Heart left ventricle (tissue), 16 donors: ENCODE results near the gene DTNA. TPM values are rescaled to one million over a fixed set of nuclear protein-coding genes. Genes with fewer than 3 reads are reported as not detected.

Experiments
- ATAC-seq, 4 donors: fragments of 200-7000 bp; cut with Tn5 transposase; one replicate each; pipeline ENCODE4 v1.9.1; 2020 to 2022; ENCODE audit warnings: moderate library complexity in 4 of 4, mild to moderate bottlenecking in 3 of 4, moderate number of reproducible peaks in 1 of 4
- DNase-seq, 5 donors: peaks; one replicate each; pipeline ENCODE4 v3.0.0-alpha.2; 2020
- H3K27ac ChIP-seq, 12 donors: fragments of 200-600 bp; sonication (generic) in 4 of 12; one replicate each; pipeline versions ENCODE4 v1.5.0 to v1.8.0; 2016 to 2022; ENCODE audit warnings: mild to moderate bottlenecking in 2 of 12
- H3K27me3 ChIP-seq, 9 donors: fragments of 200-600 bp; sonication (generic) in 2 of 9; one replicate each; pipeline versions ENCODE4 v1.5.1 to v1.8.0; 2016 to 2022; ENCODE audit warnings: mild to moderate bottlenecking in 3 of 9
- H3K36me3 ChIP-seq, 9 donors: fragments of 200-600 bp; sonication (generic) in 2 of 9; one replicate each; pipeline versions ENCODE4 v1.5.0 to v1.8.0; 2018 to 2022; ENCODE audit warnings: mild to moderate bottlenecking in 2 of 9
- H3K4me1 ChIP-seq, 12 donors: fragments of 200-600 bp; sonication (generic) in 4 of 12; one replicate each; pipeline versions ENCODE4 v1.5.0 to v1.8.0; 2016 to 2022; ENCODE audit warnings: mild to moderate bottlenecking in 3 of 12
- H3K4me3 ChIP-seq, 12 donors: fragments of 200-600 bp; sonication (generic) in 4 of 12; one replicate each; pipeline versions ENCODE4 v1.5.0 to v1.8.0; 2017 to 2022; ENCODE audit warnings: mild to moderate bottlenecking in 9 of 12, moderate library complexity in 4 of 12
- H3K9me3 ChIP-seq, 12 donors: fragments of 200-600 bp; sonication (generic) in 4 of 12; one replicate each; pipeline versions ENCODE4 v1.5.0 to v1.8.0; 2016 to 2022; ENCODE audit warnings: mild to moderate bottlenecking in 1 of 12
- POLR2A ChIP-seq, 2 donors: fragments of 450-650 bp; IDR thresholded peaks; one replicate each; pipeline ENCODE4 v1.6.1; 2017; ENCODE audit warnings: antibody characterized with exemption in 2 of 2, mild to moderate bottlenecking in 2 of 2, moderate library complexity in 2 of 2
- WGBS, 4 donors: extraction: QIAGEN DNeasy Blood & Tissue Kit in 2 of 4; methylation state at CpG; one replicate each; pipeline versions ENCODE4 v1.1.5 to v1.1.7; 2013 to 2018; 5-methylcytosine and 5-hydroxymethylcytosine counted together
- intact Hi-C, 10 donors: fragments of 100-400 bp; cut with DNase I; formaldehyde crosslinking; loops; one replicate each; pipeline versions ENCODE4 v1.11.1 to v1.14.2; 2022
- polyA plus RNA-seq, 2 donors: library from polyadenylated mRNA; stranded (reverse); fragments of 200-250 nt; gene quantifications; one replicate each; pipeline ENCODE4 v1.2.3, GENCODE V29; 2013
- total RNA-seq, 9 donors: library from RNA; depleted of rRNA in 2 of 9; stranded (reverse); fragments of >200 nt in 2 of 9; fragmentation: NEBNext Ultra II Directional in 3 of 9; extraction: Animal tissue kit (Norgen Biotek cat#: 25700) in 3 of 9; gene quantifications; one replicate each; pipeline versions ENCODE4 v1.1.0 to v1.2.4, GENCODE V29; 2016 to 2023
- TF ChIP-seq, protein P1 (sequence below), 12 donors: fragments of 200-600 bp; sonication (generic) in 4 of 12; IDR thresholded peaks; one replicate each; pipeline versions ENCODE4 v1.5.0 to v1.8.0; 2018 to 2022; ENCODE audit warnings: antibody characterized with exemption in 12 of 12, mild to moderate bottlenecking in 5 of 12
- donor health status: ischemic (EF 13 %, LVEDD 7.1; RV severe dilation, severe dysfunction).
- donor health status: healthy with polysubstance abuse.
- donor health status: DM: no; HTN: yes; CAD: no.
- donor health status: DM: no; HTN: no; CAD: no.
- donor health status: ischemic (EF 25% LVEDD 6.9; RV normal size, moderate dysfunction).
- donor health status: ischemic (EF 25% LVEDD 5.7; RV mildly dilated, moderate dysfunction).
- donor health status: healthy.
- donor health status: DM: yes; HTN: yes; CAD: no.
- donor health status: ischemic (EF 35%, LVEDD 5.7; RV mildly dilated, moderate dysfunction).
- donor health status: nonischemic (EF 11% LVEDD 7.7; RV severe dilation, severe dysfunction).
- donor health status: DM: yes; HTN: yes; CAD: no.
- donor health status: PGD.
- donor health status: ischemic (EF 29% LVEDD 5.4; RV normal size, mild dysfunction).
- donor health status: nonischemic (EF 23%, LVEDD 6.1; RV moderate dilation, normal function).

The DTNA gene
- total and polyA plus RNA-seq, 11 donors = 92.6 to 220 (median 181) TPM

DNA sequence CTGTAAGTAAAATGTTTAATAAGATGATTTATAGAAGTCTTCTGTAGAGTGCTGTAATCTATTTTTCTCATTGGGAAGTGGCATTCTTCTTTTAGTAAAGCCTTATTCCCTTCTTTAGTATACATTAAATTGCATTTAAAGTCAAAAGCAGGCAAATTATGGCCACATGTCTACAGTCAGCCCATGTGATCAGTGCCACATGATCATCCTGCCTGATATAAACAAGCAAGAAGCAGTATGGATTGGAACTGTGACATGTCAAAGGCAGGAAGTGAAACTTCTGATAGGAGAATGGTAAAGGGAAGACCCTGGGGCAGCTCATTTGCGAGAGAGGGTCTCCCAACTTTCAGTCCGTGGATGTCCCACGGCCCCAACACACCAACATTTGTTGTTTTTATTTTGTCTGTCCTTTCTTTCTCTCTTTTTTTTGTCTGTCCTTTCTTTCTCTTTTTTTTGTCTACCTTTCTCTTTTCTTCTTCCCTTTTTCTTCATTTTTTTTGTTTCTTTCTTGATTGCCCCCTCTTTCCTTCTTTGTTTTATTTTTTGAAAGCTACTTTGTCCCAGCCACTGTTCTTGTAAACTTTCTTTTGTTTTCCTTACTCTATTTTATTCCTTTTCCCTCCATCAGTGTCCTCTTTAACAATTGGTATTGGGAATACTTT lies 154.9 kb downstream of the DTNA start:
- Histone ChIP-seq H3K27ac (peak overlapping the region in 1 of 12 donors; percentile 4), H3K4me3 (no peak overlapping the region), H3K27me3 (no peaks in the 10 kb centered on the region), H3K36me3 (peaks cover 0 to 36% (median 0%) of the 10 kb centered on the region in 9 donors), H3K4me1 (peaks cover 0 to 24% (median 2%) of the 10 kb centered on the region in 12 donors), H3K9me3 (no peaks in the 10 kb centered on the region)
- intact Hi-C loops = loop anchor here in 1 of 10 donors (10.0 kb wide), 1 partner anchor 280 kb away; no protein-coding TSS in a partner anchor
- DNase-seq = no peak
- WGBS, 4 donors = 90 to 97% (median 96%) methylated on average over 3 of the region's 3 CpGs
- no peak for ATAC-seq
- TF ChIP-seq POLR2A (IDR thresholded peaks at IDR 0.05) = no peak
- TF ChIP-seq, protein P1, sequence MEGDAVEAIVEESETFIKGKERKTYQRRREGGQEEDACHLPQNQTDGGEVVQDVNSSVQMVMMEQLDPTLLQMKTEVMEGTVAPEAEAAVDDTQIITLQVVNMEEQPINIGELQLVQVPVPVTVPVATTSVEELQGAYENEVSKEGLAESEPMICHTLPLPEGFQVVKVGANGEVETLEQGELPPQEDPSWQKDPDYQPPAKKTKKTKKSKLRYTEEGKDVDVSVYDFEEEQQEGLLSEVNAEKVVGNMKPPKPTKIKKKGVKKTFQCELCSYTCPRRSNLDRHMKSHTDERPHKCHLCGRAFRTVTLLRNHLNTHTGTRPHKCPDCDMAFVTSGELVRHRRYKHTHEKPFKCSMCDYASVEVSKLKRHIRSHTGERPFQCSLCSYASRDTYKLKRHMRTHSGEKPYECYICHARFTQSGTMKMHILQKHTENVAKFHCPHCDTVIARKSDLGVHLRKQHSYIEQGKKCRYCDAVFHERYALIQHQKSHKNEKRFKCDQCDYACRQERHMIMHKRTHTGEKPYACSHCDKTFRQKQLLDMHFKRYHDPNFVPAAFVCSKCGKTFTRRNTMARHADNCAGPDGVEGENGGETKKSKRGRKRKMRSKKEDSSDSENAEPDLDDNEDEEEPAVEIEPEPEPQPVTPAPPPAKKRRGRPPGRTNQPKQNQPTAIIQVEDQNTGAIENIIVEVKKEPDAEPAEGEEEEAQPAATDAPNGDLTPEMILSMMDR (IDR thresholded peaks at IDR 0.05) = no peak

DNA sequence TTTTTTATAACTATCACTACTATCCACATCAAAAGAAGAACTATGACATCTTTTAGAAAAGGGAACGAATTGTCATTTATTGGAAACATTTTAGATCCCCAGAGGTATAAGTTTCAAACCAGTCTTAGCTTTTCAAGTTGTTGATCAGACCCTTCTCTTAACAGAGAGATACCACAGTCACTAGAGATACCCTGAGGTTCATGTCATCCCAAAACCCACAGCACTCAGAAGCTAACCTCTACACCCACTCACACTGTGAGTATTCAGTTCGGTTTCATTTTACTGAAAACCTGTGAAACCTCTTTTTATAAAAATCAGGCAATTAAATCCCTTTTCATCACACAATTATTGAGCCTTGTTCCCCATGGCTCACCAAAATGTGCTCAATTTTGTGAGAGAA lies 156.2 kb downstream of the DTNA start:
- WGBS, 4 donors = 89 to 95% (median 92%) methylated on average over 2 of the region's 2 CpGs
- Histone ChIP-seq H3K9me3 (no peaks in the 10 kb centered on the region), H3K4me1 (peaks cover 0 to 24% (median 2%) of the 10 kb centered on the region in 12 donors), H3K27me3 (no peaks in the 10 kb centered on the region), H3K4me3 (no peak overlapping the region), H3K36me3 (peaks cover 0 to 31% (median 0%) of the 10 kb centered on the region in 9 donors), H3K27ac (no peak overlapping the region)
- ATAC-seq (no peak), DNase-seq (no peak)
- intact Hi-C loops = loop anchor here in 1 of 10 donors (10.0 kb wide), 1 partner anchor 278 kb away; no protein-coding TSS in a partner anchor
- no peak for TF ChIP-seq POLR2A (IDR thresholded peaks at IDR 0.05)
- TF ChIP-seq, protein P1 (IDR thresholded peaks at IDR 0.05) = no peak

DNA sequence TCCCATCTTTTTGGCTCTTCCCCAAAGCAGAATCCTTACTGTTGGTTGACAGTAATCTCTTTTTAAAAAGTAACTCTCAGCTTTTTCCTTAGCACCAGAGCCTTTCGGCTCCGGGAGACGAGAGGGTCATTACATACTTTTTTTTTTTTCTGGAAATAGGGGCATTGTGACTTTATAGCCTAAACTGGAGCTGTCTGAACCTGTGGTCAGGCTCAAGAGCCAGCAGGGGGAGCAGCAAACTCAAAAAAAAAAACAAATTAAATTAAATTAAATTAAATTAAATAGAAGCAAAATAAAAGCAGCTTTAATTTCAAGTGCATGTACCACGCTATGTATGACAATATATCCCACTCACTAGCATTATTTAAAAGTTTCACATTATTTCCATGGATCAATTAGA lies 156.6 kb downstream of the DTNA start:
- WGBS, 4 donors = 64 to 72% (median 68%) methylated on average over 4 of the region's 4 CpGs
- ATAC-seq = peak in 1 of 4 donors; percentile 23

DNA sequence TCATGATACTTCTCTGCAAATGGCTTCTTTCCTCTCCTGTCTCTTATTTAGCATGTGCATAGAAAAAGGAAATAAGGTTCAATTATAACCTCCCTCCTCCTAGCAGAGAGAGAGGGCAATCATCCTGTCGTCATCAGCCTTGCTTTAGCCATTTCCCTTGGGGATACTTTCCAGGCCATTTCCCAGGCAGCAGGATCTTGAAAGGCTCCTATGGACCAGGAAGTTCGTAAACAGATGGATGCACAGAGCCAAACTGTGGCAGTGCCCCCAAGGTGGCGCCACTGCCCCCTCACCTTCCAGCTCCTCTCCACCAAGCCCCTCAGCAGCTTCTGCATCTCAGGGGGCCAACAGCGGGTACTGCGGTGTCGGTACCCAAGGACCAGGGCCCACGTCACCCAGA lies 157.4 kb downstream of the DTNA start:
- TF ChIP-seq, protein P1 (IDR thresholded peaks at IDR 0.05) = peak in 8 of 12 donors; percentile 9 to 48 (median 25)
- no peak for TF ChIP-seq POLR2A (IDR thresholded peaks at IDR 0.05)
- Histone ChIP-seq H3K9me3 (no peaks in the 10 kb centered on the region), H3K27ac (peak overlapping the region in 9 of 12 donors; percentile 20 to 66 (median 42)), H3K36me3 (peaks cover 0 to 31% (median 0%) of the 10 kb centered on the region in 9 donors), H3K4me1 (peaks cover 0 to 24% (median 2%) of the 10 kb centered on the region in 12 donors), H3K27me3 (no peaks in the 10 kb centered on the region), H3K4me3 (no peak overlapping the region)
- ATAC-seq (peak in 3 of 4 donors; percentile 40 to 84 (median 60)), DNase-seq (peak in 3 of 5 donors; percentile 31 to 43 (median 32))
- WGBS, 4 donors = 55 to 67% (median 63%) methylated on average over 7 of the region's 7 CpGs
- intact Hi-C loops = loop anchor here in 1 of 10 donors (10.0 kb wide), 1 partner anchor 277 kb away; no protein-coding TSS in a partner anchor

More for the DNA sequence above, 156.6 kb downstream of the DTNA start:
- Histone ChIP-seq H3K27me3 (no peaks in the 10 kb centered on the region), H3K27ac (peak overlapping the region in 4 of 12 donors; percentile 20 to 39 (median 32)), H3K9me3 (no peaks in the 10 kb centered on the region), H3K4me1 (peaks cover 0 to 24% (median 2%) of the 10 kb centered on the region in 12 donors), H3K36me3 (peaks cover 0 to 31% (median 0%) of the 10 kb centered on the region in 9 donors), H3K4me3 (no peak overlapping the region)
- intact Hi-C loops = loop anchor here in 1 of 10 donors (10.0 kb wide), 1 partner anchor 278 kb away; no protein-coding TSS in a partner anchor
- no peak for TF ChIP-seq POLR2A (IDR thresholded peaks at IDR 0.05)
- TF ChIP-seq, protein P1 (IDR thresholded peaks at IDR 0.05) = peak; percentile 28 to 66 (median 46)
- DNase-seq = no peak
